KMS-11 (cell line): ENCODE data around the gene TPRA1.
A peak's percentile ranks its signal among the peaks of the same experiment; 100 is the strongest.

ENCODE experiments used
- H2AFZ ChIP-seq: fragments of 200-600 bp; sonication (generic); 2 replicates; pipeline ENCODE4 v1.6.1; 2016; ENCODE audit warnings: antibody characterized with exemption, mixed run types, low read depth
- H3K27ac ChIP-seq: fragments of 200-600 bp; sonication (generic); 2 replicates; pipeline ENCODE4 v1.6.1; 2016; ENCODE audit warnings: mild to moderate bottlenecking, mixed run types
- H3K27me3 ChIP-seq: fragments of 200-600 bp; sonication (generic); 2 replicates; pipeline ENCODE4 v1.6.1; 2017; ENCODE audit warnings: mild to moderate bottlenecking, low read depth, mixed run types, moderate library complexity; ENCODE audit not compliant: insufficient read depth
- H3K36me3 ChIP-seq: fragments of 200-600 bp; sonication (generic); 2 replicates; pipeline ENCODE4 v1.6.1; 2017; ENCODE audit warnings: mild to moderate bottlenecking, mixed run types; ENCODE audit not compliant: insufficient read depth
- H3K4me1 ChIP-seq: fragments of 200-600 bp; sonication (generic); 2 replicates; pipeline ENCODE4 v1.6.1; 2016; ENCODE audit warnings: mild to moderate bottlenecking, low read depth, mixed run types; ENCODE audit not compliant: poor library complexity, severe bottlenecking
- H3K4me2 ChIP-seq: fragments of 200-600 bp; sonication (generic); 2 replicates; pipeline ENCODE4 v1.7.0; 2016; ENCODE audit warnings: mild to moderate bottlenecking, mixed run types
- H3K4me3 ChIP-seq: fragments of 200-600 bp; sonication (generic); IDR thresholded peaks from 2 replicates; pipeline ENCODE4 v1.6.1; 2017; ENCODE audit warnings: low read depth, low read length, mixed read lengths; ENCODE audit not compliant: insufficient read depth
- H3K79me2 ChIP-seq: fragments of 200-600 bp; sonication (generic); 2 replicates; pipeline ENCODE4 v1.6.1; 2016; ENCODE audit warnings: low read depth, mixed run types; ENCODE audit not compliant: insufficient read depth
- H3K9ac ChIP-seq: fragments of 200-600 bp; sonication (generic); 2 replicates; pipeline ENCODE4 v1.6.1; 2016; ENCODE audit warnings: mild to moderate bottlenecking, mixed run types
- H4K20me1 ChIP-seq: fragments of 200-600 bp; sonication (generic); 2 replicates; pipeline ENCODE4 v1.6.1; 2016; ENCODE audit warnings: mild to moderate bottlenecking, mixed run types; ENCODE audit not compliant: insufficient read depth
- CTCF ChIP-seq: fragments of 200-600 bp; sonication (generic); conservative IDR thresholded peaks from 2 replicates; pipeline ENCODE4 v1.6.1; 2017; ENCODE audit warnings: low read depth, mild to moderate bottlenecking, antibody characterized with exemption, low read length, moderate library complexity, mixed read lengths

The TPRA1 gene

GRCh38 chr3:127589600-127590281, 792 bp downstream of the TPRA1 start:
- no peak for TF ChIP-seq CTCF

GRCh38 chr3:127588806-127589577, 1.5 kb downstream of the TPRA1 start:
- peak overlapping the region; percentile 98 for H3K4me2 ChIP-seq
- H3K36me3 ChIP-seq = no peaks in the 10 kb centered on the region
- H3K27me3 ChIP-seq = no peaks in the 10 kb centered on the region
- peaks cover 30% of the 10 kb centered on the region for H3K4me1 ChIP-seq
- H3K4me3 ChIP-seq = peak overlapping the region; percentile 96
- peak overlapping the region; percentile 96; the same call in 1 of the 2 replicates for H3K9ac ChIP-seq
- peak overlapping the region; percentile 99; the same call in 1 of the 2 replicates for H3K27ac ChIP-seq
- H2AFZ ChIP-seq = no peak overlapping the region
- no peaks in the 10 kb centered on the region for H4K20me1 ChIP-seq
- peaks cover 55% of the 10 kb centered on the region for H3K79me2 ChIP-seq
- TF ChIP-seq CTCF = no peak

More at GRCh38 chr3:127589600-127590281, 792 bp downstream of the TPRA1 start:
- Histone ChIP-seq H3K79me2 (peaks cover 51% of the 10 kb centered on the region), H2AFZ (peak overlapping the region; percentile 38; the same call in 1 of the 2 replicates), H3K4me3 (peak overlapping the region; percentile 96), H3K27me3 (no peaks in the 10 kb centered on the region), H4K20me1 (no peaks in the 10 kb centered on the region), H3K4me1 (peaks cover 30% of the 10 kb centered on the region), H3K4me2 (peak overlapping the region; percentile 98), H3K36me3 (no peaks in the 10 kb centered on the region), H3K9ac (peak overlapping the region; percentile 96), H3K27ac (peak overlapping the region; percentile 99)

- Histone ChIP-seq H3K4me3 (no peak overlapping the region), H3K79me2 (peaks cover 60% of the 10 kb centered on the region), H3K4me2 (peak overlapping the region; percentile 98; the same call in 1 of the 2 replicates), H3K27me3 (no peaks in the 10 kb centered on the region), H3K27ac (no peak overlapping the region), H2AFZ (no peak overlapping the region), H3K4me1 (peaks cover 30% of the 10 kb centered on the region), H3K9ac (no peak overlapping the region), H4K20me1 (no peaks in the 10 kb centered on the region), H3K36me3 (no peaks in the 10 kb centered on the region)
- no peak for TF ChIP-seq CTCF
Observed at GRCh38 chr3:127587876-127588275, 2.7 kb downstream of the TPRA1 start.

GRCh38 chr3:127585813-127586413, 4.6 kb downstream of the TPRA1 start:
- Histone ChIP-seq H4K20me1 (no peaks in the 10 kb centered on the region), H3K4me3 (no peak overlapping the region), H3K36me3 (no peaks in the 10 kb centered on the region), H3K4me1 (peaks cover 21% of the 10 kb centered on the region), H3K27me3 (no peaks in the 10 kb centered on the region), H2AFZ (no peak overlapping the region), H3K4me2 (no peak overlapping the region), H3K27ac (no peak overlapping the region), H3K9ac (no peak overlapping the region), H3K79me2 (peaks cover 63% of the 10 kb centered on the region)
- no peak for TF ChIP-seq CTCF
